SU-DHL-6 (cell line): ENCODE measurements around the gene NUP98.
A peak's percentile ranks its signal among the peaks of the same experiment; 100 is the strongest.

Experiments used
- H2AFZ ChIP-seq: fragments of 200-600 bp; sonication (generic); 2 replicates; pipeline ENCODE4 v1.6.1; 2014; ENCODE audit warnings: low read depth, mild to moderate bottlenecking, moderate library complexity, mixed read lengths, antibody characterized with exemption, low read length; ENCODE audit not compliant: severe bottlenecking
- H3F3A ChIP-seq: fragments of 200-600 bp; shearing (Covaris generic); 2 replicates; pipeline ENCODE4 v1.6.0; 2016; ENCODE audit warnings: antibody characterized with exemption, mild to moderate bottlenecking; ENCODE audit not compliant: insufficient read depth
- H3K27ac ChIP-seq: fragments of 200-600 bp; sonication (generic); 2 replicates; pipeline ENCODE4 v1.5.1; 2016; ENCODE audit warnings: low read depth, mild to moderate bottlenecking, low read length, moderate library complexity, mixed read lengths
- H3K27me3 ChIP-seq: fragments of 200-600 bp; sonication (generic), shearing (Covaris generic); 2 replicates; pipeline ENCODE4 v1.6.0; 2014; ENCODE audit warnings: mild to moderate bottlenecking, low read length
- H3K36me3 ChIP-seq: fragments of 200-600 bp; sonication (generic); 2 replicates; pipeline ENCODE4 v1.6.1; 2014; ENCODE audit warnings: mild to moderate bottlenecking, low read length, mixed read lengths
- H3K4me2 ChIP-seq: fragments of 300-600, 200-600 bp; shearing (Covaris generic), sonication (generic); 2 replicates; pipeline ENCODE4 v1.6.0; 2014; ENCODE audit warnings: low read length, low read depth, mild to moderate bottlenecking; ENCODE audit not compliant: poor library complexity, severe bottlenecking
- H3K4me3 ChIP-seq: fragments of 200-600 bp; sonication (generic); 2 replicates; pipeline ENCODE4 v1.5.1; 2014; ENCODE audit warnings: antibody characterized with exemption, low read length, mild to moderate bottlenecking, mixed read lengths; ENCODE audit not compliant: insufficient read depth, poor library complexity, severe bottlenecking
- H3K79me2 ChIP-seq: fragments of 200-600 bp; sonication (generic); 2 replicates; pipeline ENCODE4 v1.6.1; 2014; ENCODE audit warnings: mild to moderate bottlenecking, low read length, moderate library complexity; ENCODE audit not compliant: insufficient read depth
- H3K9ac ChIP-seq: fragments of 200-600 bp; sonication (generic); 2 replicates; pipeline ENCODE4 v1.7.0; 2014; ENCODE audit warnings: mild to moderate bottlenecking, low read length
- H3K9me2 ChIP-seq: fragments of 200-600 bp; sonication (generic); replicated peaks from 2 replicates; pipeline ENCODE4 v1.6.1; 2014; ENCODE audit warnings: low read length; ENCODE audit not compliant: insufficient read depth
- H3K9me3 ChIP-seq: fragments of 200-600 bp; sonication (generic); 2 replicates; pipeline ENCODE4 v1.6.1; 2014; ENCODE audit warnings: low read length, mixed read lengths; ENCODE audit not compliant: insufficient read depth
- H4K20me1 ChIP-seq: fragments of 200-600 bp; sonication (generic); 2 replicates; pipeline ENCODE4 v1.6.1; 2014; ENCODE audit warnings: low read depth, mild to moderate bottlenecking, antibody characterized with exemption, low read length, moderate library complexity, mixed read lengths
- EZH2phosphoT487 ChIP-seq: fragments of 200-600 bp; sonication (generic), shearing (Covaris generic); conservative IDR thresholded peaks from 2 replicates; pipeline ENCODE4 v1.6.1; 2018; ENCODE audit warnings: mild to moderate bottlenecking, antibody characterized with exemption, low read length, moderate library complexity, mixed read lengths
- TF ChIP-seq, protein P1 (sequence below): fragments of 200-600 bp; sonication (generic); IDR thresholded peaks from one replicate; pipeline ENCODE4 v1.5.1; 2017; ENCODE audit warnings: antibody characterized with exemption, mild to moderate bottlenecking, low read length, moderate library complexity; ENCODE audit not compliant: insufficient read depth, poor library complexity, severe bottlenecking

The NUP98 gene

DNA sequence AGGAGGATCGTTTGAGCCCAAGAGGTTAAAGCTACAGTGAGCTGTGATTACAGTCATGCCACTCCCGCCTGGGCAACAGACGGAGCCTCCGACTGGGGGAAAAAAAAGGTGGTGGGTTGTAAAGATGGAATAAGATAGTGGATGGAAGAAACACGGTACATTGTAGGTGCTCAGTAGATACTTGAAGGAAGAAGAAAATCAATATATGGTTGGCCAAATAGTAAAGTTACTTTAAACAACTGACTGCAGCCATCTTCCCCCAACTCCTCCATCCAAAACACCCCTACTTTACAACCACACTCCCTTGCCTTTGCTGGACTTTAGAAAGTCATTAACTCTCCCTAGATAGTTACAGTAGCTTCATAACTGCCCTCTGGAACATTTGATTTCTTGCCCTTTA, 2.5 kb upstream of the NUP98 start:
- Histone ChIP-seq H3F3A (peaks cover 17% of the 10 kb centered on the region; the same call in 1 of the 2 replicates), H3K4me3 (no peak overlapping the region), H3K36me3 (peaks cover 9% of the 10 kb centered on the region), H3K9me3 (no peaks in the 10 kb centered on the region), H2AFZ (no peak overlapping the region), H4K20me1 (peaks cover 20% of the 10 kb centered on the region), H3K27ac (no peak overlapping the region), H3K27me3 (no peaks in the 10 kb centered on the region), H3K9ac (no peak overlapping the region), H3K79me2 (peaks cover 25% of the 10 kb centered on the region), H3K9me2 (no peaks in the 10 kb centered on the region), H3K4me2 (no peak overlapping the region)
- TF ChIP-seq EZH2phosphoT487: no peak
- TF ChIP-seq, protein P1, sequence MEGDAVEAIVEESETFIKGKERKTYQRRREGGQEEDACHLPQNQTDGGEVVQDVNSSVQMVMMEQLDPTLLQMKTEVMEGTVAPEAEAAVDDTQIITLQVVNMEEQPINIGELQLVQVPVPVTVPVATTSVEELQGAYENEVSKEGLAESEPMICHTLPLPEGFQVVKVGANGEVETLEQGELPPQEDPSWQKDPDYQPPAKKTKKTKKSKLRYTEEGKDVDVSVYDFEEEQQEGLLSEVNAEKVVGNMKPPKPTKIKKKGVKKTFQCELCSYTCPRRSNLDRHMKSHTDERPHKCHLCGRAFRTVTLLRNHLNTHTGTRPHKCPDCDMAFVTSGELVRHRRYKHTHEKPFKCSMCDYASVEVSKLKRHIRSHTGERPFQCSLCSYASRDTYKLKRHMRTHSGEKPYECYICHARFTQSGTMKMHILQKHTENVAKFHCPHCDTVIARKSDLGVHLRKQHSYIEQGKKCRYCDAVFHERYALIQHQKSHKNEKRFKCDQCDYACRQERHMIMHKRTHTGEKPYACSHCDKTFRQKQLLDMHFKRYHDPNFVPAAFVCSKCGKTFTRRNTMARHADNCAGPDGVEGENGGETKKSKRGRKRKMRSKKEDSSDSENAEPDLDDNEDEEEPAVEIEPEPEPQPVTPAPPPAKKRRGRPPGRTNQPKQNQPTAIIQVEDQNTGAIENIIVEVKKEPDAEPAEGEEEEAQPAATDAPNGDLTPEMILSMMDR: no peak

GRCh38 chr11:3799143-3799542, 1.8 kb upstream of the NUP98 start:
- Histone ChIP-seq H3K4me3 (no peak overlapping the region), H3K4me2 (peak overlapping the region; percentile 81), H3K27me3 (no peaks in the 10 kb centered on the region), H4K20me1 (peaks cover 25% of the 10 kb centered on the region), H3K79me2 (peaks cover 32% of the 10 kb centered on the region), H3K9ac (no peak overlapping the region), H3K9me2 (no peaks in the 10 kb centered on the region), H3K27ac (no peak overlapping the region), H3K36me3 (peaks cover 10% of the 10 kb centered on the region), H2AFZ (no peak overlapping the region), H3F3A (peaks cover 17% of the 10 kb centered on the region; the same call in 1 of the 2 replicates), H3K9me3 (no peaks in the 10 kb centered on the region)
- TF ChIP-seq EZH2phosphoT487: no peak
- TF ChIP-seq, protein P1: no peak

- H3K79me2 ChIP-seq: peaks cover 55% of the 10 kb centered on the region
- H3K9me3 ChIP-seq: no peaks in the 10 kb centered on the region
- peak overlapping the region; percentile 64 for H3K27ac ChIP-seq
- H4K20me1 ChIP-seq: peaks cover 34% of the 10 kb centered on the region
- TF ChIP-seq, protein P1: no peak
- TF ChIP-seq EZH2phosphoT487: no peak
- peak overlapping the region; percentile 64 for H3K4me2 ChIP-seq
- peak overlapping the region; percentile 87 for H3K4me3 ChIP-seq
- H3K9ac ChIP-seq: peak overlapping the region; percentile 95
- 0 out of 2 replicates have a peak, but pooled peaks cover 11% of the 10 kb centered on the region for H3F3A ChIP-seq
- peaks cover 24% of the 10 kb centered on the region for H3K36me3 ChIP-seq
- H3K9me2 ChIP-seq: no peaks in the 10 kb centered on the region
- H3K27me3 ChIP-seq: no peaks in the 10 kb centered on the region
- peak overlapping the region; percentile 36 for H2AFZ ChIP-seq
Observed at GRCh38 chr11:3796801-3797328, 489 bp downstream of the NUP98 start.
